RWPE1 (cell line): ENCODE results near the gene KIF3C.
A peak's percentile ranks its signal among the peaks of the same experiment; 100 is the strongest.

Experiments used
- CTCF ChIA-PET: fragments of 350-600 bp; sonication (Branson Sonifier 250); formaldehyde crosslinking; extraction: SDS; loops from one replicate; lab custom pipeline; 2021; lab: Yijun Ruan, JAX
- POLR2A ChIA-PET: fragments of 400-600 bp; formaldehyde crosslinking; extraction: SDS; loops from one replicate; lab custom pipeline; 2020; ENCODE audit warnings: antibody characterized with exemption; ENCODE audit not compliant: low non-redundant PET; lab: Yijun Ruan, JAX
- DNase-seq: peaks from one replicate; pipeline ENCODE4 v3.0.0; 2012; ENCODE audit warnings: low spot score
- H3K27ac ChIP-seq: fragments of 450-650 bp; 2 replicates; pipeline ENCODE4 v1.5.1; 2017
- CTCF ChIP-seq: fragments of 450-650 bp; conservative IDR thresholded peaks from 2 replicates; pipeline ENCODE4 v1.5.1; 2017; ENCODE audit warnings: low read depth, mild to moderate bottlenecking

The KIF3C gene

GRCh38 chr2:25895610-25896009 is 86.7 kb downstream of the KIF3C start:
- ChIA-PET CTCF (interaction anchor here (0.7 kb wide), 1 partner anchor 113 kb away, joined by 5 read pairs; no protein-coding TSS in a partner anchor), POLR2A (no interaction called here)
- no peak for TF ChIP-seq CTCF
- DNase-seq, result no peak
- H3K27ac ChIP-seq, result no peak overlapping the region

- DNase-seq, result no peak
- no peak overlapping the region for H3K27ac ChIP-seq
- POLR2A ChIA-PET, result no interaction called here
- CTCF ChIA-PET, result interaction anchor here (0.7 kb wide), 1 partner anchor 113 kb away, joined by 5 read pairs; no protein-coding TSS in a partner anchor
- TF ChIP-seq CTCF, result no peak
Observed at GRCh38 chr2:25895018-25895417, 87.3 kb downstream of the KIF3C start.

GRCh38 chr2:25894135-25894830 is 88.0 kb downstream of the KIF3C start:
- POLR2A ChIA-PET, result no interaction called here
- no peak for TF ChIP-seq CTCF
- no peak overlapping the region for H3K27ac ChIP-seq
- CTCF ChIA-PET, result no interaction called here
- no peak for DNase-seq

DNA sequence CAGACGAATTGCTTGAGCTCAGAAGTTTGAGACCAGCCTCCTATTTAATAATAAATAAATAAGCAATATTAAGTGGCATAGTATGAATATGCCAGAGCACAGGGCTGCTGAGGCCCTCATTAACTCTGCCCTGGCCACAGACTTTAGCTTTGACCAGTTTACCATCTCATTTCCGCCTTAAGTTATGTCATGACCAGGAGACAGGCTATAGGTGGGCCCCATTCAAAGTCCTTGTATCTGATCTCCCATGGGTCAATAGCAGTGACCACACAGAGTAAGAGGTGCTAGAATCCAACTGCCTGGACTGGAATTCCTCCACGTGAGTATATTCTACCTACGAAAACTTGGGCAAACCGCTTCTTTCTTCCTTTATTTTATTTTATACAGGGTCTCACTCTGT is 90.6 kb downstream of the KIF3C start:
- CTCF ChIA-PET, result no interaction called here
- POLR2A ChIA-PET, result no interaction called here
- TF ChIP-seq CTCF, result no peak
- no peak overlapping the region for H3K27ac ChIP-seq
- DNase-seq, result no peak

DNA sequence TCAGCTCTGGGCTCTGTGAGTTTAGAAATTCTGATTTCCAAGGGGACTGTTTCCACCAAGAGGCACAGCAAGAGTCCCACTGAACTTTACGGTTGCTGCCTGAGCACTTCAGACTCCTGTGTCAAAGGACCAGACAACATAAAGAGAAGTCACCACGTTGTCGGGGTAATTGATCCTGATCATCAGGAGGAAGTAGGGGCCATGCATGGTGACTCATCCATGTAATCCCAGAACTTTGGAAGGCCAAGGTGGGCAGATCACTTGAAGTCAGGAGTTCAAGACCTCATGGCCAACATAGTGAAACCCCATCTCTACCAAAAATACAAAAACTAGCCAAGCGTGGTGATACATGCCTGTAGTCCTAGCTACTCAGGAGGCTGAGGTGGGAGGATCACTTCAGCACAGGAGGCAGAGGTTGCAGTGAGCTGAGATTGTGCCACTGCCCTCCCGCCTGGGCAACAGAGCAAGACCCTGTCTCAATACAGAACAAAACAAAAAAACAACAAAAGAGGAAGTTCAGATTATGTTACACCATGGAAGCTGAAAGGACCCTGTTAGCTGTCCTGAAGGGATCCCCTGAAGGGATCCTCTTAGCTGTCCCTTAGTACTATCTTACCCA is 94.6 kb downstream of the KIF3C start:
- no peak for TF ChIP-seq CTCF
- no peak overlapping the region for H3K27ac ChIP-seq
- CTCF ChIA-PET, result no interaction called here
- no peak for DNase-seq
- POLR2A ChIA-PET, result no interaction called here

DNA sequence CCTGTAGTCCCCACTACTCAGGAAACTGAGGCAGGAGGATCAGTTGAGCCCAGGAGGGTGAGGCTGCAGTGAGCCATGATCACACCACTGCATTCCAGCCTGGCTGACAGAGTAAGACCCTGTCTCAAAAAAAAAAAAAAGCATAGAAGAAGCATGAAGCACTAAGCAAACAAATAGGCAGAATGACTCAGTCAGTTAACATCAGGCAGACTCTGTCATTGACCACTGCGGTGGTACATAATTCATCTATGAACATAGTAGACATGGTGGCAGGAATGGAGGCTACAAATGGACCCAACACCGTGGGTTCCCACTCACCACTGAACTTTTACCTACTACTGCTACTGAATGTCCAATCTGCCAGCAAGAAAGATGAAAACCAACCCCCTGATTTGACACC is 96.4 kb downstream of the KIF3C start:
- H3K27ac ChIP-seq, result no peak overlapping the region
- ChIA-PET CTCF (no interaction called here), POLR2A (no interaction called here)
- DNase-seq, result peak; percentile 38
- TF ChIP-seq CTCF, result no peak
